HG03442 (cell line): ENCODE results near the gene FTO.
"Not testable (repeated sequence)": the region's sequence is repeated elsewhere in the genome, so short reads cannot be mapped to it uniquely, and the experiment has no call there.

Experiments used
- ATAC-seq: cut with Tn5 transposase; IDR thresholded peaks from one replicate; pipeline ENCODE4 v1.9.1; 2021; ENCODE audit warnings: mild to moderate bottlenecking, moderate library complexity; ENCODE audit not compliant: unreplicated experiment

The FTO gene

DNA sequence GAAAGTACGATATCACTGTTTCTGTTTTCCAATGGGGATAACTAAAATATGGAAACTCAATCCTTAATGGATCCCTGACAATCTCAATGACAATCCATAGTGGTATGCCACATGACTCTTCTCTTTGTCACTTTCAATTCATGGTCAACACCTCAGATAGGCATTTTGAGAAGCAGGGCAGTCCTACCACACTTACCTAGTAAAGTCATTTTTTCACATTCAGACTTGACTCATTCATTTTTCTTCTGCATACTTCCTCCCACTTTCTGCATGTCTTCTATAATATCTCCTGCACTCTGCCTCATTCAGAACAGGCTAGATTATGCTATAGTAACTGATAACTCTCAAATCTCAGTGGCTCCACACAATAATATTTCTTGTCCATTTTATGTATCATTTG lies 117.5 kb downstream of the FTO start:
- no peak for ATAC-seq

DNA sequence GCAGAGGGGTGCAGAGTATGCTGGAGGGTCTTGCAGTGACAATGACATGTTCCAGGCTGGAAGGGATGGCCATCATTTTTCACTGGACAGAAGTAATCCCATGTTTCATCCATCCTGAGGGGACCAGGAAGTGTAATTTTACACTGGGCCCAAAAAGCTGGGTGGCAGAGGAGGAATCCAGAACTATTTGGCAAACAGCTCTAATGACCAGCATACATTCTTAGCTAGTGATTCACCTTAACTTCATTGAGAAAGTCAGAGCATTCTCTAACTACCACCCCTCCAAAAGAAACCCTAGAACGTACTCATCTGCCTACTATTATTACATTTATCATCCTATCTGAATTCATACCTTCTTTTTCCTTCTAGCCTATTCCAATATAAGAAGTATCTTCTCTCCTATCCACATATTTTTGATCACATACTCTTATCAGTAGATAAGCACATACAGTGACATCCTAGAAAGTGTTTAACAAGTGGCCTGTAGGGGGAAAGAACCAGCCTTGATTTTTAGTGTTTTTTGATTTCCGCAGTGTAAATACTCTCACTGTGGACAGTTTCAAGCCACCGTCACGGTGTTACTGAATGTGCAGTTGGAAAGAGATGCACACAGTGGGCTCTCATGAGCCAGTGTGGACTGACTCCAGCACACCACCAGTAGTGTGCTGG lies 118.1 kb downstream of the FTO start:
- ATAC-seq: no peak

GRCh38 chr16:53822936-53823529 lies 119.1 kb downstream of the FTO start:
- ATAC-seq: peak; percentile 66

GRCh38 chr16:53826658-53827057 lies 122.7 kb downstream of the FTO start:
- no peak for ATAC-seq

GRCh38 chr16:53827741-53828140 lies 123.8 kb downstream of the FTO start:
- no peak for ATAC-seq

- no peak for ATAC-seq
Measured at GRCh38 chr16:53829186-53829747, 125.3 kb downstream of the FTO start.

DNA sequence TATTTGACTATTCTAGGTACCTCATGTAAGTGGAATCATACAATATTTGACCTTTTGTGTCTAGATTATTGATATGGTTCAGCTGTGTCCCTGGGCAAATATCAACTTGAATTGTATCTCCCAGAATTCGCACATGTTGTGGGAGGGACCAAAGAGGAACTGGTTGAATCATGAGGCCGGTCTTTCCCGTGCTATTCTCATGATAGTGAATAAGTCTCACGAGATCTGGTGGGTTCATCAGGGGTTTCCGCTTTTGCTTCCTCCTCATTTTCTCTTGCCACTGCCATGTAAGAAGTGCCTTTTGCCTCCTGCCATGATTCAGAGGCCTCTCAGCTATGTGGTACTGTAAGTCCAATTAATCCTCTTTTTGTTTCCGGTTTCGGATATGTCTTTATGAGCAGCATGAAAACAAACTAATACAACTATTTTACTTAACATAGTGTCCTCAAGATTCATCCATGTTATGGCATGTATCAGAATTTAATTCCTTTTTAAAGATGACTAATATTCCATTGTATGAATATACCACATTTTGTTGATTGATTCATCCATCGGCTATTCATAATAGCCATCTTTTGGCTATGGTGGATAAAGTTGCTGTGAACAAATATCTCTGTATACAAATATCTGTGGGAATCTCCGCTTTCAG lies 129.1 kb downstream of the FTO start:
- no peak for ATAC-seq

DNA sequence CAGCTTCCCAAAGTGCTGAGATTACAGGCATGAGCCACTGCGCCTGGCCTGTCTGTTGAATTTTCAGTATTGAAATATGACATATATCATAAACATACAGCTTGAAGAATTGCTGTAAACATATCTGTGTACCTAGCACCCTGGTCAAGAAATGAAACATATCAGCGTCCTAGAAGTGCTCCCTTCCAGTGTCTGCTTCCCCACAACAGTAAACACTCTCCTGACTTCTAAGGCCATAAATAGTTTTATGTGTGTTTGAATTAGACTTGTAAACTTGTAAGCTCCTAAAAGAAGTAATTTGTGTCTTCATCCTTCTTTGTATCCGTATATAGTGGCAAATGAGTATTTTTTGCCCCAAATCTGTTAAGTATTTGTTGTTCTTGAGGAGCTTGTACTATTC lies 132.2 kb downstream of the FTO start:
- ATAC-seq: no peak

DNA sequence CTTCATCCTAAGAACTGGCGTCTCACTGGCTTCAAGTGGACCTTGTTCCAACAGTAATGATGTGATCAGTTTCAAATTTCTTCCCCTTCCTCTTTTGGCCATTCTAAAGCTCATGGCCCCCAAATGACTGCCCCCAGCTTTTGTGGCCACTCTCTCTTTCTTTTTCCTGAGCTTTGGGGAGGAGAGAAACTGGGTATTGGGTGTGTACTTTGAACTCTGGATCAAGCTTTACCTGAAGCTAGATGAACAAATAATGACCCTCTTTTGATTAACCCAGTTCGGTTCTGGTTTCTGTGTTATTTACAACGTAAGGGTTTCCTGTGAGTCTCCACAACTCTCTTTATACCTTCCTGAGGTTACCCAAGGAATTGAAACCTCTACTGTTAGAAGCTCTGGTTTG lies 132.7 kb downstream of the FTO start:
- ATAC-seq: no peak

- ATAC-seq: no peak
Measured at GRCh38 chr16:53837426-53837825, 133.5 kb downstream of the FTO start.

GRCh38 chr16:53839150-53839549 lies 135.2 kb downstream of the FTO start:
- no peak for ATAC-seq

GRCh38 chr16:53840456-53840855 lies 136.5 kb downstream of the FTO start:
- peak; percentile 57 for ATAC-seq

DNA sequence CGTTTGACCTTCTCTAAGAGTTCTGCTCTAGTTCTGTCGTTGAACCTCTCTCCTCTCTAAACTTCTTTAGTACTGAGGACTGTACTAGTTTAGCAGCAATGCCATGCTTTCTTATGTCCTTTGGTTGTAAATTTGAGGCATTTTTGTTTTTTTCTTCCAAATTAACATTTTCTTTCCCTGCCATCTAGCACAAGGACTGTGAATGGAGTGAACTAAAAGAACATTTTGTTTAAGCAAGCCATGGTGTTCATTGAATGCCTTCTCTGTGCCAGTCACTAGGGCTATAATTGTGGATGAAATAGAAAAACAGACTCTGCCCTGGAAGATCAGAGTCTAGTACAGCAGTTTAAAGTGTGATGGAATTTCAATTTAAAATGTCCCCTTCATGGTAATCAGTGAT lies 137.9 kb downstream of the FTO start:
- no peak for ATAC-seq

- ATAC-seq: no peak
Measured at GRCh38 chr16:53843084-53843483, 139.1 kb downstream of the FTO start.

DNA sequence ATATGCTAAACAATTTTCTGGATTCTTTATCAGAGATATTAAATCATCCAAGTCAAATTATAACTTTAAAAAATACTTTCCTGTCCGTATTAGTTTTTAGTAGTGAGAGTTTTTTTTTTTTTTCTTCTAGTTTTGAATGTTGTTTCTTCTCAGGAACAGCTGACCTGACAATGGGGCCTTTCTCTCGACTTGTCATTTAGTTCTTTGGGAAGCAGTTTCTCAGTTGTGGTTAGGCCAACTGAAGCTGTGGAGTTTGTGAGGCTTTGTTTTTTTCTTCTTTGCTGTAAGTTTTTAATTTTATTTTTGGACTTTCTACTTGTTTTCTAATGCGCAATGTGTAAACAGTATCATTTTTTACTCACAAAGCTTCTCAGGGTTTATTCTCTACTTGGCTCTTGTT lies 140.8 kb downstream of the FTO start:
- ATAC-seq: no peak

GRCh38 chr16:53846549-53846948 lies 142.6 kb downstream of the FTO start:
- not testable (repeated sequence) for ATAC-seq

DNA sequence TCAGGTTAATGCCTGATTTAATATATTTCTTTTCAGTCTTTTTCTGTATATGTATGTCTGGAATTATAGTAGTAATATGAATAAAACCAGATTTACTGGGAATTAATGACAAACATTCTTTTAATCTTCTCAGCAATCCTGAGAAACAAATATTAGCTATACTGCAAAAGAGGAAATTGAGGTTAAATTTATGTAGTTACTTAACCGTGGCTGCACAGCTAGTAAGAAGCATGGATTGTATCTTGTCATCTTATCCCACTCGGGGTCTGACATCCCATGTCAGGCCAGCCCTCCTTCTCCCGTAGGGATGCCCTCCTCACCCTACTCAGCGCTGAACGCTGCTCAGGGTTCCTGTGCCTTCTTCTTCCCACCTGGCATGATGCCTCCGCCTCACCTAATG lies 143.0 kb downstream of the FTO start:
- ATAC-seq: no peak

- no peak for ATAC-seq
Measured at GRCh38 chr16:53848277-53848942, 144.5 kb downstream of the FTO start.

DNA sequence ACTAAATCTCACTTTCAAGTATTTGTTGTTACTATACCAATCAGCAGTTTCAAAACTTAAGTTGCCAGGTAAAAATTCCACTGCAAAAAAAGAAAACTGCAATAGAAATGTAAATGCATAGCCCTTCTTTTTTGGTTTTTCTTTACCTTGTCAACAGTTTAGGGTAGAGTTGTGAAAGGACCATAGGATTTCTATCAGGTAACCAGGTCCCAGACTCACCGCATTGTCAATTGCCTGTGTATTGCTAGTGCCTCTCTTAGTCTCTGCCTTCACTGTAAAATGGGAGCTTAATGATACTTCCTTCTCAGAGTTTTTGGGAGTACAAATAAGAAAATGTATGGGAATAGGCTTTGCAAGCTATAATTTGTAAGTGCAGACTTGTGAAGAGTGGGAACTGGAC lies 145.0 kb downstream of the FTO start:
- no peak for ATAC-seq

- no peak for ATAC-seq
Measured at GRCh38 chr16:53849585-53849984, 145.6 kb downstream of the FTO start.

- no peak for ATAC-seq
Measured at GRCh38 chr16:53849994-53850393, 146.0 kb downstream of the FTO start.

GRCh38 chr16:53852678-53853077 lies 148.7 kb downstream of the FTO start:
- ATAC-seq: no peak
